Urinary bladder (tissue), 4 donors: ENCODE data around the gene FAM193A. TPM values are rescaled to one million over a fixed set of nuclear protein-coding genes. Genes with fewer than 3 reads are reported as not detected.
"Not testable (repeated sequence)": the region's sequence is repeated elsewhere in the genome, so short reads cannot be mapped to it uniquely, and the experiment has no call there.

ENCODE experiments used
- DNase-seq: peaks from one replicate; pipeline ENCODE4 v3.0.0-alpha.2; 2015; ENCODE audit errors: extremely low spot score
- H3K27ac ChIP-seq: one replicate; pipeline ENCODE4 v1.5.1; 2013; ENCODE audit warnings: low read depth, mild to moderate bottlenecking, moderate library complexity
- H3K36me3 ChIP-seq: one replicate; pipeline ENCODE4 v1.6.1; 2013; ENCODE audit warnings: mild to moderate bottlenecking, moderate library complexity; ENCODE audit not compliant: insufficient read depth
- H3K4me1 ChIP-seq: one replicate; pipeline ENCODE4 v1.6.1; 2013; ENCODE audit warnings: mild to moderate bottlenecking, moderate library complexity; ENCODE audit not compliant: insufficient read depth
- H3K4me3 ChIP-seq: one replicate; pipeline ENCODE4 v1.5.1; 2013; ENCODE audit warnings: low read depth, low read length
- WGBS: extraction: QIAGEN DNeasy Blood & Tissue Kit; methylation state at CpG from one replicate; pipeline ENCODE4 v1.1.7; 2013; 5-methylcytosine and 5-hydroxymethylcytosine counted together
- polyA plus RNA-seq: library from polyadenylated mRNA; stranded (reverse); fragments of 200-250 nt; gene quantifications from one replicate; pipeline ENCODE4 v1.2.3, GENCODE V29; 2013
- total RNA-seq: library from RNA; depleted of rRNA; stranded (reverse); fragments of >200 nt; gene quantifications from one replicate; pipeline ENCODE4 v1.2.3, GENCODE V29; 2014
- donor health status: healthy with polysubstance abuse.
- donor health status: healthy.

Gene FAM193A
- total and polyA plus RNA-seq, 2 donors: 16.2 to 18.7 TPM

GRCh38 chr4:2750719-2751605 is 214.5 kb downstream of the FAM193A start:
- H3K4me1 ChIP-seq: peaks cover 2% of the 10 kb centered on the region
- no peak overlapping the region for H3K4me3 ChIP-seq
- H3K27ac ChIP-seq: no peak overlapping the region
- DNase-seq: no peak
- no peaks in the 10 kb centered on the region for H3K36me3 ChIP-seq
- 61% methylated on average over 19 of the region's 19 CpGs for WGBS

GRCh38 chr4:2753436-2753835 is 217.0 kb downstream of the FAM193A start:
- Histone ChIP-seq H3K4me3 (no peak overlapping the region), H3K36me3 (no peaks in the 10 kb centered on the region), H3K4me1 (peaks cover 2% of the 10 kb centered on the region), H3K27ac (no peak overlapping the region)
- DNase-seq: no peak
- 88% methylated on average over 4 of the region's 4 CpGs for WGBS

- no peak for DNase-seq
- H3K4me1 ChIP-seq: peaks cover 2% of the 10 kb centered on the region
- H3K27ac ChIP-seq: no peak overlapping the region
- peak overlapping the region; percentile 94 for H3K4me3 ChIP-seq
- 60% methylated on average over 23 of the region's 23 CpGs for WGBS
- H3K36me3 ChIP-seq: no peaks in the 10 kb centered on the region
These were observed 218.7 kb downstream of the FAM193A start for GRCh38 chr4:2754848-2755819.

GRCh38 chr4:2755821-2756690 is 219.6 kb downstream of the FAM193A start, which contains the start of gene TNIP2:
Gene TNIP2 (minus strand): TSS chr4:2756336. CDS start chr4:2756289, 47 bp downstream.
- under 1% methylated on average over 85 of the region's 96 CpGs for WGBS
- Histone ChIP-seq H3K4me1 (peaks cover 2% of the 10 kb centered on the region), H3K36me3 (no peaks in the 10 kb centered on the region), H3K4me3 (peak within 1 kb of the TSS; percentile 94), H3K27ac (peak within 1 kb of the TSS; percentile 54)
- no peak for DNase-seq

- Histone ChIP-seq H3K27ac (peak overlapping the region; percentile 6), H3K4me3 (peak overlapping the region; percentile 18), H3K4me1 (peaks cover 2% of the 10 kb centered on the region), H3K36me3 (no peaks in the 10 kb centered on the region)
- DNase-seq: no peak
- 68% methylated on average over 25 of the region's 25 CpGs for WGBS
These were observed 220.4 kb downstream of the FAM193A start for GRCh38 chr4:2756691-2757350.

- DNase-seq: no peak
- WGBS: 82% methylated on average over 3 of the region's 3 CpGs
These were observed 221.0 kb downstream of the FAM193A start for GRCh38 chr4:2757426-2757825.

GRCh38 chr4:2761035-2761923 is 224.8 kb downstream of the FAM193A start:
- Histone ChIP-seq H3K4me3 (no peak overlapping the region), H3K27ac (no peak overlapping the region), H3K4me1 (no peaks in the 10 kb centered on the region), H3K36me3 (no peaks in the 10 kb centered on the region)
- WGBS: 74% methylated on average over 14 of the region's 14 CpGs
- no peak for DNase-seq

More at GRCh38 chr4:2757426-2757825, 221.0 kb downstream of the FAM193A start:
- no peak overlapping the region for H3K4me3 ChIP-seq
- no peak overlapping the region for H3K27ac ChIP-seq
- H3K36me3 ChIP-seq: no peaks in the 10 kb centered on the region
- H3K4me1 ChIP-seq: peaks cover 2% of the 10 kb centered on the region

- Histone ChIP-seq H3K4me1 (no peaks in the 10 kb centered on the region), H3K27ac (no peak overlapping the region), H3K36me3 (no peaks in the 10 kb centered on the region), H3K4me3 (no peak overlapping the region)
- no peak for DNase-seq
- 73% methylated on average over 5 of the region's 5 CpGs for WGBS
These were observed 225.6 kb downstream of the FAM193A start for GRCh38 chr4:2762048-2762447.

- H3K36me3 ChIP-seq, H3K27ac ChIP-seq, H3K4me3 ChIP-seq, H3K4me1 ChIP-seq, DNase-seq: not testable (repeated sequence)
- 95% methylated on average over 41 of the region's 42 CpGs for WGBS
These were observed 226.3 kb downstream of the FAM193A start for GRCh38 chr4:2762486-2763370.

- 44% methylated on average over 23 of the region's 23 CpGs for WGBS
- H3K36me3 ChIP-seq: no peaks in the 10 kb centered on the region
- peak overlapping the region; percentile 37 for H3K4me3 ChIP-seq
- no peak overlapping the region for H3K27ac ChIP-seq
- no peak for DNase-seq
- no peaks in the 10 kb centered on the region for H3K4me1 ChIP-seq
These were observed 227.1 kb downstream of the FAM193A start for GRCh38 chr4:2763511-2763967.
